Stimulated activated CD4-positive, alpha-beta T cell treated with anti-CD3 and anti-CD28 coated beads, Interleukin-2, amount 100 ng/mL, for 24 hours (primary cell): ENCODE measurements around the gene ORM1.

Experiments
- DNase-seq, 2 donors: peaks; one replicate each; pipeline ENCODE4 v3.0.0-alpha.2; 2020

The ORM1 gene

GRCh38 chr9:114344692-114345091 lies 21.8 kb downstream of the ORM1 start:
- DNase-seq, result no peak

DNA sequence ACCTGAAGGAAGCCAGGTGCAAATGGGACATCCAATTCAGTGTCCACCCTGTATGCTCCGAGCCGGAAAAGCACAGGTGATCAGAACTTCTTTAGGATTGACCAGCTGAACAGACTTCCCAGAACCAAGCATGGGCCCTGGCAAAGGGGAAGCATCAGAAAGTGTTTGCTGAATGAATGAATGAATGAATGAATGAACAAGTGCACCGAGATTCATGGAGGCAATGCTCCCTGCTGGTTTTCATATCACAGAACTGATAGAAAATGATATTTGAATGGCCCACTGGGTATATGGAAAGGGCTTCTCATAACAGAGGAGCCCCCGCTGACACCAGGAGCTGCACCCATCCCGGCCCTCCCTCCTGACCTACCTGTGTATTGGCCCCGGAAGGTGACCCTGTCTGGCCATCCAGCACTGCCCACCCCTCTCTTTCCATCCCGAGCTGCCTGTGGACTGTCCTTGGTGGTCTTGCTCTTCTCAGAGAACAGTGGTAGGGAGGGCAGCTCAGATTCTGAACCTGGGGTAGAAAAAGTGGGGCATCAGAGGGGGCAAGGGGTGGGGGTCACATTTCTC lies 22.7 kb downstream of the ORM1 start:
- no peak for DNase-seq

- DNase-seq, result no peak
These were observed 23.2 kb downstream of the ORM1 start for GRCh38 chr9:114346146-114346545.

DNA sequence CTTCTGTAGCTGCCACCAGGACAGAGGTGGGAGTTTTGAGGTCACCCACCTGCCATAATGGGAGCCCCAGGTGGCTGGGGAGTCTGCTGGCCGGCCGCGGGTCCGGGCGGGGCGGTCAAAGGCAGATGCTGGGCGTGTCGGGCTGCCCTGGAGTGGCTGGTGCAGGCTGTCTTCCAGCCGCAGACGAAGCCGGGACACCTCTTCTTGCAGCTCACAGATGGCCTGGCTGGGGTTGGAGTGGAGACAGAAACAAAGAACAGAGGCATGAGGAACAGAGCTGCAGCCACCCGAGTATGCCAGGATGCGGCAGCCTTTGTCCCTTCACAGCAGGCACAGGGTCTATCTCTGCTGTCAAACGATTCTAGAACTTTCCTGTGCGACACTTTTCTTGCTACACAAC lies 24.8 kb downstream of the ORM1 start:
- no peak for DNase-seq

DNA sequence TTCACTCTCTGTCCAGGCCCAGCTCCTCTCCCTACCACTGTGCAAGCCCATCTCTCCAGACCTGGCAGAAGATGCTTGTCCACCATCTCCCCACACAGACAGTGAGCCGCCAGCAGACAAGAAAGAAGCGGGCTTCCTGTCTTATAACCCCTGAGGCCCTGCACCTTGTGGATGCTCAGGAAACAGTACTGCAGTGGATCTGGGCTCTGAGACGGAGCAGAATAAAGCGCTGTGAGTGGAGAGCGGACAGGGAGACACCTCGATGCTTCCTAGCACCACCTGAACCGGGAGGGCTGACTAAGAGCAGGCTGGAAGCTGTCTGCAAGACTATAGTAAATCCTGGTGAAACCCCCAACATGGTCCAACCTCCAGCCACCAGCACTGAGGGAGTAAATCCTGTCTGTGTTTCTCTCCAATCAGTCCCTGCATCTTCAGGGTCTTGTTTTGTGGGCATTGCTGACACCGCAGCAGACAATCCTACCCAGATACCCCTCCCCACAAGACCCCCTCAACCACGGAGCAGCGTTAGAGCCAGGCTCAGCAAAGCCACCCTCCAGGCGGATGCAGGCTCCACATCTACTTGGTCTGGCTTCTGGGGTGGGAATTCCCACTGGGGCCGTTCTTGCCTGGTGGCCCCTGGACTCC lies 25.5 kb downstream of the ORM1 start:
- DNase-seq, result no peak

DNA sequence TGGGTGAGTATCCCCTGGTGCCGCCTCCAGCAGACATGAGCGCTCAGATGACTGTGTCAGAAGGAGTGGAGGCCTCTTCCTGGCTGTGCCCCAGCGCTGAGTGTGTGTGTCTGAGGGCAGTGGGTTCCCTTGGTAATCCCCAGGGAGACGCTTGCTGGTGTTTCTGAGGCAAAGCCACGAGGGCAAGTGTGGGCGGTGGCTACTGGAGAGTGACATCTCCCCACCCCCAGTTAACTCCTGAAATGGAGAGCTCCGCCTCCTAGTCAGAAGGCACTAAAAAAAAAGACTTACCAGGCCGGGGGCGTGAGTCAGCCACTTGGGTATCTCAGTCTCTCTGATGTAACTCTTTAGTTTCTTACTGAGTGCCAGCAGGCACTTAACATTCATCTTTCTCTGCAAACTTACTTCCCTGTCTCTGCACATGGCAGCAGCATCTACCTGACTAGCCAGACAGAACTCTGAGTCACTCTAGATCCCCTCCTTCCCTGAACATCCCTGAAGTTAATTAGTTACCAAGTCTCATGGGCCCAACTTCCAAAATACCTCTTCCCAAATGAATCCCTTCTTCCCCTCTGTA lies 26.1 kb downstream of the ORM1 start:
- peak; percentile 89 to 90 for DNase-seq

GRCh38 chr9:114349713-114350480 lies 27.0 kb downstream of the ORM1 start:
- no peak for DNase-seq

GRCh38 chr9:114350636-114351401 lies 27.9 kb downstream of the ORM1 start:
- DNase-seq, result no peak

DNA sequence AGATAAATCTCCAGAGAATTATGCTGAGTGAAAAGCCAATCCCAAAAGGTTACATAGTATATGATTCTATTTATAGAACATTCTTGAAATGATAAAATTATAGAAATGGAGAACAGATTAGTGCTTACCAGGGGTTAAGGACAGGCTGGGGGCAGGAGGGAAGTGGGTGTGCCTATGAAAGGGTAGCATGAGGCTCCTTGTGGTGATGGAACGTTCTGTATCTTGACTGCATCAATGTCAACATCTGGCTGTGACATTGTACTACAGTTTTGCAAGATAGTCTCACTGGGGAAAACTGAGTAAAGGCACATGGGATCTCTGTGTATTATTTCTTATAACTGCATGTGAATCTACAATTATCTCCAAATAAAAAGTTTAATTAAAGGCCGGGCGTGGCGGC lies 29.0 kb downstream of the ORM1 start:
- no peak for DNase-seq

DNA sequence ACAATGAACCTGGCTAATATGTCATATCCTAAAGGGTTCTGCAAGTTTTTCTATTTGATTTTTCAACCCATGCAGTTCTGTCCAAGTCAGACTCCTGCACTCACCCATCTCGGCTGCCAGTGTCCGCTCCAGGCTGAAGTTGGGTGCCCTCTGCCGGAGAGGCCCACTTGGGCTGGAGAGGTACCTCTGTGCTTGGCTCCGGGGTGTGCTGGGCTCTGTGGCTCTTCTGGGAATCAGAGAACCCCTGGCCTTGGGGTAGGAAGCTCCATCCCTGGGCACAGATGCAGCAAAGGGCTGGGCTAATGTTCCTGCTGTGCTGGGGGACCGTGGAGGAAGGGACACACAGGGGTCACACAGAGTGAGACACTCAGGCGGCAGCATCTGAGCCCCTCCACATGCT lies 32.9 kb downstream of the ORM1 start:
- DNase-seq, result no peak

DNA sequence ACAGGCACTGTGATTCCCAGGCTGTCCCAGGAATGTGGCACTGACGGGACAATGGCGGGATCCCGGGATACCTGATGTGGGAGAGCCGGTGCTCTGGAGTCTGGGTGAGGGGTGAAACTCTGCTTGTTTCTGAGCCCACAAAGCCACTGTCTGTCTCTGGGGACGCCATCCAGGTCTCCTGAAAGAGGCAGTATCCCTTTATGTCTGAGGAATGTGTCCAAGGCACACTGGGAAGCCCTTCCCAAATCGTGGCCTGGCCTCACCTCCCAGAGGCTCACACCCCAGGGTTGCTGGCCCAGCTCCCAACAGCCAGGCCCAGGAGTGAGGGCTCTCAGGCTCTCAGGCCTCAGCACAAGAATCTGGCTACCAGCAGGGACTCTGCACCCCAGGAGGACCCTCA lies 33.9 kb downstream of the ORM1 start:
- no peak for DNase-seq

DNA sequence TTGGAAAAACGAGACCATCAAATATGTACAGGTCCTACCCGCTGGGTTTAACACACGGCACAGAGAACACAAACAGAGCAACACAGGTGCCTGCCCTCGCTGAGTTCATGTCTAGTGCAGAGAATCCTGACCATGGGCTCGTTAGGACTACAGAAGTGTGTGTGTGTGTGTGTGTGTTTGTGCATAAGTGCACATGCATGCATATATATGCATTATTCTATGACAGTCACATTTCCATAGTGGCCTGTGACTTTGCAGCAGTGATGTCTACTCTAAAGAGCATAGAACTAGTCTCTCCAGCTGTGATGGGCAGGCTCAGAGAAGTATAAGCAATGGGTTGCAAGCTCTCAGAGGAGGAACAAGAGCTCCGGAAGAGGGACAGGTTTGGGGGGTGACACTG lies 34.5 kb downstream of the ORM1 start:
- no peak for DNase-seq

DNA sequence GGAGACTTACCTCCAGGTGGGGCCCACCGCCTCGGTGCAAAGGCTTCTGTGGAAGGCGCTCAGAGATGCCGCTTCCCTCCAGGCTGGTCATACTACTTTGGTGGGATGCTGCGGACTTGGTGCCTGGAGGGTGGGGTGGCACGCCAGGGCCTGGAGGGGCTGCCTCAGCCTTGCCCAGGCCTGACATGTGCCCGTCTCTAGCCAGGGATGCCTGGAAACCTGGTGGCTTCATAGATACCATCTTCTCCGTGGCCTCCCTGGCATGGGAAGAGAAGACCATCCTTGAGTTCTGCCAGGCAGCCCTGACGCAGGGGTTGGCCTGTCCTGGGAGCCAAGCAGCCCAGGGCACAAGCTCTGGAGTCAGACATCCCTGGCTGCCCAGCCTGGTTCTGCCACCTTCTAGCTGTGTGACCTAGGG lies 35.0 kb downstream of the ORM1 start:
- no peak for DNase-seq

DNA sequence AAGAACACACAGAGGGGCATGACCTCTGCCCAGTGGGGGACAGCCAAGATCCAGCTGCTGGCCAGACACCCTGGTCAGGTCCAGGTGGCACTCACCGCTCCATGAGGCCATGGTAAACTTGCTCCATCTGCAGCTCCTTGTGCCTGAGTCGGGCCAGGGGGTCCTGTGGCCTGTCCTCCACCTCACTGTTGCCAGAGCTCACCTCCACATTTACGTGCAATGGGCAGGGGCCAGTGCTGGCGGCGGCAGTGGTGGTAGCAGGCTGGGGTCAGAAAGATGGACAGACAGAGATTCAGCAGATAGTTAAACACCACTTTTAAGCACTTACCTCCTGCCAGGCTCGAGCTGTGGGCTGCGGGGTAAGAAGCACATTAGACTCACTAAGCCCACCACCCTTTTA lies 36.9 kb downstream of the ORM1 start:
- DNase-seq, result no peak

DNA sequence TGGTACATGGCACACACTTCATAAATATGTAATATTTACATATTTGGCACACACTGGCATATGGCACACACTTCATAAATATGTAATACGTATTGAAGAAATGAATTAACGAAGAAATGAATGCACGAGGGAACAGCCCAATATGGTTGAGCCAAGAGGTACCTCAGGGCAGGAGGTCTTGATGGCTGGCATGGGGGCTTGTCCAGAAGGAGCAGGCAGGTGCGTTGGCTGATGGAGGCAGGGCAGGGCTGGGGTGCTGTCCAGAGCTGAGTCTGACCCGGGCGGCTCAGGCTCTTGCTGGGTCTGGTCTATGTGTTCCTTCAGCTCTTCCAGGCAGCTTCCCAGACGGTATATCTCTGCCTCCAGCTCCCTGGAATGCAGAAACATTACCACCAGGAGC lies 38.6 kb downstream of the ORM1 start:
- no peak for DNase-seq

DNA sequence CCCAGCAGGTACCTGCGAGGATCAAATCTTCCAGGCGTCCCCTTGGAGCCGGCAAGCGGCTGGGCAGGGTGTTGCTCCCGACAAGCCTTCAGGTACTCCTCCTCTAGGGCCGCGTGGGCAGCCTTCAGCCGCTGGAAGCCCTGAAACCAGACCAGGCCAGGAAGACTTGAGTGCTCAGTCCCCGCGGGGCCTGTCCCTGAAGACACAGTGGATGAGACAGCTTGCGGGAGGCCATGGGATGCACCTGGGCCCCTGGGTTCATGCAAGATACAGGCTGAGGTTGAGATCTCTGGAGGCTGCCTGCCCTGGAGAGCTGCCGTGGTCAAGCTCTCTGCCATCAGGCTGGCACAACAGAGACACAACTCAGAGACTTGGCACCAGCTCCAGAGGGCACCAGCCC lies 39.5 kb downstream of the ORM1 start:
- DNase-seq, result no peak

DNA sequence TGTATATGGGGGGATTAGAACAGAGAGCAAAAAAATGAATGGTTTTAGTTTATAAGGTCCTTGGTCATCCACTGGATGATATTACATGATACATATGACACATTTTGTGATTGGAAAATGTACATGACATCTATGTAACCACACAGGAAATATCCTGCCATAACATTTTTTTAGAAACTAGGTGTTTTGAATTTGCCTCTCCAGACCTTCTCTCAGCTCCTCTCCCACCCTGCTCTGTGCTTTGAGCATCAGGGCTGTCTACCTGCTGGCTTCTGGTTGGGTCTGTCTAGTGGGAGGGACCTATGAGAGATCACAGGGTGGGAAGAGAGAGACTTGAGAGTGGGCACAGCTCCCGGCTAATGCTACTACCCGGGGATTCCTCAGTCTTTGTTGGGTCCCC lies 40.5 kb downstream of the ORM1 start:
- DNase-seq, result no peak

DNA sequence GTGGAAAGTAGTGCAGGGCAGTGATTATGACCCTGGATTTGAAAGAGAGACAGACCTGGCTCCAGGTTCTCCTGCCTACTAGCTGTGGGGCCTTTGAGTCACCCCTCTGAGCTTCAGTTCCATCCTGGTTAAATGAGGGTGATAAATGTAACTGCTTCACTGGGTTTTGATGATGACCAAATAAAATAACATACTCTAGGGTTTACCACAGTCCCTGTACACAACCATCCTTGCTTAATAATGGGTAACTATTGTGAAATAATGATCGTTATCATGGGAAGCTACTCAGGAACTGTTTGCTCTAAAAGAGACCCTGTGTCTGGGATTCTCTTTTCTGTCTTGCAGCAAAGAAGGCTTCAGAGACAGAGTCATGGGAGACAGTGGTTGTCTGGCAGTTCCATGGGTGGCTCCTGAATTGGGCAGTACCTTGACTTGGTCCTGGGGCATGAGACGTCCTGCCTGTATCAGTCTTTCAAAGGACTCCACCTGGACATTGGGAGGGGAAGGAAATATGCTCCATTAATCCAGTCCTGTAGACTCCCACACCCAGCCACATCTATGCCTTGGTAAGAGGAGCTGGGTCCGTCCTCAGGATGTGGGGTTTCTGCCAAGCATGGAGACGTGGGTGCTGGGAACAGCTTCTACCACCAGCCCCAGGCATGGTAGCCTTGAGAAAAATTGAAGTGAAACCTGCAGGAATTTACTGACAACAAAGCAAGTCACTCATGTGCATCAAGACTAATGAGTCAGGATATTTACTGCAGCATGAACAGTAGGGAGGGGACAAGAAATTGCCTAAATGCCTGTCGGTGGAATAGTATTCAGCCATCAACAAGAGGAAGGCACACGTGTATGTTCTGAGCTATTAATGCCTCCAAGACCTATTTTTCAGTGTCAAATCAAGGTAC lies 41.5 kb downstream of the ORM1 start:
- DNase-seq, result no peak

- DNase-seq, result no peak
These were observed 42.3 kb downstream of the ORM1 start for GRCh38 chr9:114365194-114365593.

- peak in 1 of 2 donors; percentile 42 for DNase-seq
These were observed 43.6 kb downstream of the ORM1 start for GRCh38 chr9:114366334-114367128.

GRCh38 chr9:114367366-114367765 lies 44.5 kb downstream of the ORM1 start:
- DNase-seq, result no peak
